LNCaP clone FGC (cell line): ENCODE measurements around the gene ZFP62.

Experiments used
- DNase-seq: peaks from one replicate; pipeline ENCODE4 v3.0.0-alpha.2; 2011; ENCODE audit warnings: low read depth
- H3K4me3 ChIP-seq: 2 replicates; pipeline ENCODE4 v1.5.1; 2011; ENCODE audit warnings: mild to moderate bottlenecking, low read depth, low read length, control low read depth
- TF ChIP-seq, protein P1 (sequence below): IDR thresholded peaks from 2 replicates; pipeline ENCODE4 v1.5.1; 2012; ENCODE audit warnings: mild to moderate bottlenecking; ENCODE audit not compliant: control insufficient read depth, insufficient read depth; ENCODE audit errors: extremely low read depth

The ZFP62 gene

GRCh38 chr5:180816608-180817534, 44.2 kb downstream of the ZFP62 start:
- no peak for DNase-seq
- TF ChIP-seq, protein P1, sequence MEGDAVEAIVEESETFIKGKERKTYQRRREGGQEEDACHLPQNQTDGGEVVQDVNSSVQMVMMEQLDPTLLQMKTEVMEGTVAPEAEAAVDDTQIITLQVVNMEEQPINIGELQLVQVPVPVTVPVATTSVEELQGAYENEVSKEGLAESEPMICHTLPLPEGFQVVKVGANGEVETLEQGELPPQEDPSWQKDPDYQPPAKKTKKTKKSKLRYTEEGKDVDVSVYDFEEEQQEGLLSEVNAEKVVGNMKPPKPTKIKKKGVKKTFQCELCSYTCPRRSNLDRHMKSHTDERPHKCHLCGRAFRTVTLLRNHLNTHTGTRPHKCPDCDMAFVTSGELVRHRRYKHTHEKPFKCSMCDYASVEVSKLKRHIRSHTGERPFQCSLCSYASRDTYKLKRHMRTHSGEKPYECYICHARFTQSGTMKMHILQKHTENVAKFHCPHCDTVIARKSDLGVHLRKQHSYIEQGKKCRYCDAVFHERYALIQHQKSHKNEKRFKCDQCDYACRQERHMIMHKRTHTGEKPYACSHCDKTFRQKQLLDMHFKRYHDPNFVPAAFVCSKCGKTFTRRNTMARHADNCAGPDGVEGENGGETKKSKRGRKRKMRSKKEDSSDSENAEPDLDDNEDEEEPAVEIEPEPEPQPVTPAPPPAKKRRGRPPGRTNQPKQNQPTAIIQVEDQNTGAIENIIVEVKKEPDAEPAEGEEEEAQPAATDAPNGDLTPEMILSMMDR = no peak
- no peak overlapping the region for H3K4me3 ChIP-seq

- TF ChIP-seq, protein P1 = no peak
- H3K4me3 ChIP-seq = no peak overlapping the region
- no peak for DNase-seq
Measured at GRCh38 chr5:180815293-180815917, 45.7 kb downstream of the ZFP62 start.

DNA sequence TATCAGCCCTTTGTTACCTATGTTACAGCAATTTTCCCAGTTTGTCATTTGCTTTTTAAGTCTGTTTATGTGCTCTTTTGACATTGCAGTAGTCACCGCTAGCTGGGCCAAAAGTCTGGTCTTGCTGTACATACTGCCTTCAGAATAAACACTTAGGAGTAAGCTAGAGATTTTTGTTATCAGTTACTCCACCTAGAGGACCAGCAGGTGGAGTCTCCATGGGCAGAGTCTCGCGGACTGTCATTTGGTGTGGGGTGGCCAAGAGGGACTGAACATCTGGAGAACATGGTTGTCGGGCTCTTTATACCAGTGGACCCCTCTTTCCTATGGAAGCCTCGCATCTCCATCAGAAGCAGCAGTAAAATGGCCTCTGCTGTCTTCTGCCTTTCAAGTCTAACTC, 47.7 kb downstream of the ZFP62 start:
- TF ChIP-seq, protein P1 = no peak
- no peak for DNase-seq

GRCh38 chr5:180811623-180812124, 49.4 kb downstream of the ZFP62 start:
- peak overlapping the region; percentile 71 for H3K4me3 ChIP-seq
- no peak for DNase-seq
- TF ChIP-seq, protein P1 = no peak

More for the DNA sequence above, 47.7 kb downstream of the ZFP62 start:
- H3K4me3 ChIP-seq = no peak overlapping the region

DNA sequence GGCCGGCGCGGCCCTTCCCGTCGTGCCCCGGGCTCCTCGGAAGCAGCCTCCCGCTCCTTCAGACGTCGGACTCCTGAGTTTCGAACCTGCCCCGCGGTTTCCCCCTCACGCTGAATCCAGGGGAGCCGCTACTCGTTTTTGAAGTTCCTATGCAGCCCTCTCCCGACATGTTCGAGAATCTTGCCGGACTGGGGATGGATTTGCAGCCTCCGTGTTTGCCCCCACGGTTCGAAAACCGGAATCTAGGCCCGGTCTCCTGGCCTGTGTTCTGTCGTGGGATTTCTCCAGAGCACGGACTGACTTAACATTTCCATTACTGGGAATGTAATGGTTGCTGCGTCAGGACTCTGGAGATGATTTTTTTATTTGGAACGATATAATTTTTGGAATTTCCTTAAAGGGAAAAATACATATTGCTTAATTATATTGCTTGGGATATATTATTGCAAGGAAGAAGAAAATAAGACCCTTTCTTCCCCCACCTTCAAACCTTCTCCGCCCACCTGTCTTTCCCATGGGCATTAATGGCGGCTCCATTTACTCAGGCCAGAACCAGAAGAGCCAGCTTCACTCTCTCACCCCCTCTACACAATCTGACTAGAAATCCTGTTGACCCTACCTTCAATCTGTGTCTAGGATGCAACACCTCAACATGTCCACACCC, 50.0 kb downstream of the ZFP62 start:
- TF ChIP-seq, protein P1 = no peak
- no peak for DNase-seq
- peak overlapping the region; percentile 71 for H3K4me3 ChIP-seq

- TF ChIP-seq, protein P1 = no peak
- peak overlapping the region; percentile 71 for H3K4me3 ChIP-seq
- peak; percentile 82 for DNase-seq
Measured at GRCh38 chr5:180810210-180810958, 50.7 kb downstream of the ZFP62 start.
